ENCODE data around the gene NECAB2.

Gene NECAB2

DNA sequence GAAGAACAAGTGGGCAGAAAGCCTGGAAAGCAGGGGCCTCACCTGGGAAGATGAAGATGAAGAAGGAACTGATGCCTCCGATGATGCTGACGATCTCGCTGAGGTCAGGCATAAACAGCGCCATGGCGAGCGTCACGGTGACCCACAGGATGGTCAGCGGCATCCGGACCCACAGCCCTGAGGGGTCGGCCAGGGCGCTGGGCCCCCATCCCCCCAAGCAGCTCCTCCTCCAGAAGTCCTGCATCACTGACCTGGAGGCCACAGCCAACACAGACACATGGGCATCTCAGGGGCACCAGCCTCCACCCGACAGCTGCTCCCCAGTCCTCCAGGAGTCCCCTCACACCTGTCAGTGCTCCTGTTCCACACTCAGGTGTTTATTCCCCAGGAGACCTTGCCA, 48.4 kb downstream of the NECAB2 start:
- DNase-seq (ENCODE audit: extremely low read depth in 1 of 2, low read depth in 1 of 2): no peak

- DNase-seq (ENCODE audit: extremely low read depth in 1 of 2, low read depth in 1 of 2): no peak
These were observed 50.7 kb downstream of the NECAB2 start for GRCh38 chr16:84018710-84019109.

DNA sequence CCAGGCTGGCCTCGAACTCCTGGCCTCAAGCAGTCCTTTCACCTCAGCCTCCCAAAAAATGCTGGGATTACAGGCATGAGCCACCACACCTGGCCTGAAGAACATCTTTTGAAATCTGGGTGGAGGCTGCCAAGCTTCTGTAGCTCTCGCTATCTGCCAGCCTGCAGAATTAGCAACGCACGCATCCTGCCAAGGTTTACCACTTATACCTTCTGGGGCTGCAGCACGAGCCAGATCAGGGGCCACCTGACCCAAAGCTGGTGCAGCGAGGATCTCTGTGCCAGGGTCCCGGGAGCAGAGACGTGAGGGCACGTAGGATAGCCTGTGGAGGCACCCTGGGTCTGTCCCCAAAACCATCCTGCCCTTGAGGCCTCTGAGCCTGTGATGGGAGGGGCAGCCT, 52.3 kb downstream of the NECAB2 start:
- DNase-seq (ENCODE audit: extremely low read depth in 1 of 2, low read depth in 1 of 2): no peak

DNA sequence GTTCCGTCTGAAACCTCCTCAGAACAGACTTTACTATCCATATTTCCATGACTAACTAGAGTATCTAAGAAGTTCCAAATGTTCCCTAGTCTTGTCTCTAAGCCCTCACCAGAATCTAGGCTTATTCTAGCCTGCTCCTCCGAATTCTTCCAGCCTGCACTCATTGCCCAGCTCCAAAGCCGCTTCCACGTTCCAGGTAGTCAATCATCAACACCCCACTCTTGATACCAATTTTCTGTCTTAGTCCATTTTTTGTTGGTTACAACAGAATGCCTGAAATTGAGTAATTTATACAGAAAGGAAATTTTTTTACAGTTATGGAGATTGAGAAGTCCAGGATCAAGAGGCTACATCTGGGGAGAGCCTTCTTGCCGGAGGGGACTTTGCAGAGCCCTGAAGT, 53.4 kb downstream of the NECAB2 start:
- no peak for DNase-seq (ENCODE audit: extremely low read depth in 1 of 2, low read depth in 1 of 2)

DNA sequence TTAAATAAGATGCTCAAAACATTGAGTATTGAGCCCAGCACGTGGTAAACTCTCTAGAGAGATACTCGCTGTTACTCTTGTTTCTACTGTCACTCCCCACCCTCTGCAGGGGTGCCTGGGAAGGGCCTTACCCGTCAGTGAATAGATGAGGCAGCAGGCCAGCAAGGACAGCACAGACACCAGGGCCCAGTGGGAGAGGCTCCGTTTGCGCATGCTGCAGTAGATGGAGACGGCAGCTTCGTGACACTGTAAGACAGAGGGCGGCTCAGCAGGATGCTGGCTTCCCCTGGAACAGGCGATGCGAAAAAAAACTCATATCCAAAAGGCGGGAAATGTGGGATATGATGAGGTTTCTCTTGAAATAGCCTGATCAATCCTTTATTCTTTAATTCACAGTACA, 54.6 kb downstream of the NECAB2 start:
- DNase-seq (ENCODE audit: extremely low read depth in 1 of 2, low read depth in 1 of 2): no peak

- no peak for DNase-seq (ENCODE audit: extremely low read depth in 1 of 2, low read depth in 1 of 2)
These were observed 56.8 kb downstream of the NECAB2 start for GRCh38 chr16:84024854-84025253.

DNA sequence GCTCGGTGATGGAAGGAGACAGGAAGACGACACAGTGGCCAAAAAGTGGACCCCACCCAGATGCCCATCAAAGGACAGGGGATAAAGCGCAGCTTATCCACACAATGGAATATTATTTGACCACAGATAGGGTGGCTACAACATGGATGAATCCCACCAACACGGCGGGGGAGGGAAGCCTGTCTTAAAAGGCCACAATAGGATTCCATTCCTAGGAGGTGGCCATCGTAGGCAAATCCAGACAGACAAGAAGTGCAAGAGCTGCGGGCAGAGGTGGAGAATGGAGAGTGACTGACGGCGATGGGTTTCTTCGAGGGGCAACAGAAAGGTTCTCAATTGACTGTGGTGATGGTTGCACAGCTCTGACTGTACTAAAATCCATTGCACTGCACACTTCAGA, 58.6 kb downstream of the NECAB2 start:
- DNase-seq (ENCODE audit: extremely low read depth in 1 of 2, low read depth in 1 of 2): no peak

GRCh38 chr16:84027625-84028024, 59.6 kb downstream of the NECAB2 start:
- no peak for DNase-seq (ENCODE audit: extremely low read depth in 1 of 2, low read depth in 1 of 2)

GRCh38 chr16:84029297-84030047, 61.4 kb downstream of the NECAB2 start:
- no peak for DNase-seq (ENCODE audit: extremely low read depth in 1 of 2, low read depth in 1 of 2)

DNA sequence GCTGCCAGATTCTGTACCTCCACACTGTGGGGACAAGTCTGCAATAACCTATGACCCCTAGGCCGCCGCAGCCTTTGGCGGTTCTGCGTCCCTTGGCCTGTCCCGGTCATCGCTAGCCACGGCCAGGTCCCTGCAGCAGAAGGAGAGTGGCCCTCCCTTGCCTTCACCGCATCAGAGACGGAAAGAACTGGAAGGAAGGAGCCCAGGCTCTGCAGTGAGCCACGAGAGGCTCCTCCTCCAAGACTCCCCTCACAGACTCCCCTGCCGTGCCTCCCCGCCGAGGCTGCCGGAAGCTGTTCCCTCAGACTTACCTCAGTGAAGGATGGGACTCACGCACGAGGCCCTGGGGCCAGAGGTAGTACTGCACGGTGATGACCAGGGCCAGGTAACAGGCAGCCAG, 63.5 kb downstream of the NECAB2 start:
- DNase-seq (ENCODE audit: extremely low read depth in 1 of 2, low read depth in 1 of 2): no peak

GRCh38 chr16:84032458-84033178, 64.6 kb downstream of the NECAB2 start:
- DNase-seq (ENCODE audit: extremely low read depth in 1 of 2, low read depth in 1 of 2): no peak

GRCh38 chr16:84033251-84034195, 65.5 kb downstream of the NECAB2 start:
- no peak for DNase-seq (ENCODE audit: extremely low read depth in 1 of 2, low read depth in 1 of 2)

DNA sequence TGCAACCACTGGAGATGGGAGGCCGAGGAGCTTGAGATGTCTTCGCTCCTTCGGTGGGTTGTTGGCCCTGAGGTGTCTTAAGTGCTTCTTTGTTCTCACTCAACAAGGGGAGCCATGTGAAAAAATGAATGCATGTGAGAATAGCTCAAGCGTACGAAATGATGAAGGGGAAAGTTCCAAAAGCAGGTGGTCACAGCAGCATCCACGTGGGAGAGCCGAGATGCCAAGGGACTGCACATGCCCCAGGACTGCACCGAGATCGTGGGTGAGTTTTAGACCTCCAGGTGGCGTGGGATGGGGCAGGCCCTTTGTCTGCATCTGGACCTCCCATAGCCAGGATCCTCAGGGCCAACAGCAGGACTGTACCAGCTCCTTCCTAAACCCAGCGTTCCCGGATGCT, 66.5 kb downstream of the NECAB2 start:
- DNase-seq (ENCODE audit: extremely low read depth in 1 of 2, low read depth in 1 of 2): no peak

GRCh38 chr16:84036131-84036530, 68.1 kb downstream of the NECAB2 start:
- no peak for DNase-seq (ENCODE audit: extremely low read depth in 1 of 2, low read depth in 1 of 2)

- DNase-seq (ENCODE audit: extremely low read depth in 1 of 2, low read depth in 1 of 2): no peak
These were observed 69.0 kb downstream of the NECAB2 start for GRCh38 chr16:84036982-84037425.

DNA sequence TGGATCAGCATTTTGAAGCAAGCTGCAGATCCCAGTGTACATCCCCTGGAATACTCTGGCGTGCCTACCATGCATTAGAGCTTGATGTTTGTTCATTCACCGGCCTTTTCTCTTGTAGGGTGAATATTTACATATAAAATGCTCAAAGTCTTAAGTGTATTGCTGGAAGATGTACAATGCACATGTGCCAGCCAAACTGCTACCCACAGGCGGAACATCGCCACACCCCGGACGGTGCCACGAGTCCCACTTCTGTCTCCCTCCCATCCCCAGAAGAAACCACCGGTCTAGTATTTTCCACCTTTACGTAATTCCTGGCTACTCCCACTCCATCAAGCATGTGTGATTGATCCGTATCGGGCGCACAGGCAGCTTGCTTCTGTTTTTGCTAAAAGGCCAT, 70.4 kb downstream of the NECAB2 start:
- no peak for DNase-seq (ENCODE audit: extremely low read depth in 1 of 2, low read depth in 1 of 2)

DNA sequence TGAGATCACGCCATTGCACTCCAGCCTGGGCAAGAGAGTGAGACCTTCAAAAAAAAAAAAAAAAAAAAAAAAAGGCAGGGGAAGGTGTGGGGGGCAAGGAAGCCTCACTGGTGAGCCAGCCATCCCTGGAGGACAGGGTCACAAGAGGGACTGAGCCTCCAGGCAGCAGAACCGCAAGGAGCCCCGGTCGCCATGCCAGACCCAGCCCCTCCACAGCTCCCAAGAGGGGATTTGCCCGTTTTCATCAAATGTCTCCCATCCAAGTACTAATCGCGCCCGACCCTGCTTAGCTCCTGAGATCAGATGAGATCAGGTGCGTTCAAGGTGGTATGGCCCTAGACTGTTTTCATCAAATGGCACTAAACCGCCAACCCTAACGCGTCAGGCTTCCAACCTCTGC, 71.7 kb downstream of the NECAB2 start:
- DNase-seq (ENCODE audit: extremely low read depth in 1 of 2, low read depth in 1 of 2): no peak

- DNase-seq (ENCODE audit: extremely low read depth in 1 of 2, low read depth in 1 of 2): no peak
These were observed 72.3 kb downstream of the NECAB2 start for GRCh38 chr16:84040226-84040822.

GRCh38 chr16:84040823-84041820, 73.1 kb downstream of the NECAB2 start:
- no peak for DNase-seq (ENCODE audit: extremely low read depth in 1 of 2, low read depth in 1 of 2)

DNA sequence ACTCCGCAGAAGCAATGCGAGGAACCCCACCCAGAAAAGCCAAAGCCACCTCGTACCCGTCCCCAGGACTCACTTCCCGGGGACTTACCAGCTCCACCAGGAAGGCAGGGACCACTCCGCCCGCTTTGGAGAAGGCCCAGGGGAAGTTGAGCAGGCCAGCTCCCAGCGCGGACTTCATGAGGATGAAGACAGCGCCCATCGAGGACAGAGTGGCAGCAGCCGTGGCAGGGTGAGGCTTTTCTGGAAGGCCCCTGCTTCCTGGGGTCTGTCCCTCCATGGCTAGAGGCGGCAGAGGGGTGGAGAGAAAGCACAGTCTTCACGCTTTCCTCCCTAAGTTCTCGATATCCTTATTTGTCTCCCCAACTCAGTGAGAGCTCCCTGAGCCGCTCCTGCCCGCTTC, 73.8 kb downstream of the NECAB2 start:
- no peak for DNase-seq (ENCODE audit: extremely low read depth in 1 of 2, low read depth in 1 of 2)
